Liver (tissue), 3 donors: Measurements from ENCODE around the gene AMN1.
"Not testable (repeated sequence)": the region's sequence is repeated elsewhere in the genome, so short reads cannot be mapped to it uniquely, and the experiment has no call there.

ENCODE experiments used
- CTCF ChIP-seq: fragments of 150-350 bp; IDR thresholded peaks from 2 replicates; pipeline ENCODE4 v1.5.1; 2017; ENCODE audit warnings: improper control_type of control experiment, low read depth, low read length; ENCODE audit not compliant: missing input control
- EGR1 ChIP-seq, 2 donors: IDR thresholded peaks; 2 replicates each; pipeline ENCODE4 v1.6.1; 2016 to 2018; ENCODE audit warnings: antibody characterized with exemption in 2 of 2, low read depth in 2 of 2
- FOXA1 ChIP-seq: IDR thresholded peaks from 2 replicates; pipeline ENCODE4 v1.6.1; 2016; ENCODE audit warnings: antibody characterized with exemption
- JUND ChIP-seq, 2 donors: IDR thresholded peaks; 2 replicates each; pipeline ENCODE4 v1.6.1; 2016; ENCODE audit warnings: antibody characterized with exemption in 2 of 2
- MAX ChIP-seq: IDR thresholded peaks from 2 replicates; pipeline ENCODE4 v1.6.1; 2016; ENCODE audit warnings: antibody characterized with exemption
- RAD21 ChIP-seq, 2 donors: IDR thresholded peaks; 2 replicates each; pipeline ENCODE4 v1.6.1; 2016; ENCODE audit warnings: antibody characterized with exemption in 2 of 2, mild to moderate bottlenecking in 2 of 2
- REST ChIP-seq: IDR thresholded peaks from 2 replicates; pipeline ENCODE4 v1.6.1; 2016; ENCODE audit warnings: antibody characterized with exemption, mild to moderate bottlenecking
- RXRA ChIP-seq, 2 donors: IDR thresholded peaks; 2 replicates each; pipeline ENCODE4 v1.6.1; 2017 to 2018; ENCODE audit warnings: antibody characterized with exemption in 2 of 2, mild to moderate bottlenecking in 1 of 2
- TAF1 ChIP-seq: conservative IDR thresholded peaks from 2 replicates; pipeline ENCODE4 v1.6.1; 2016; ENCODE audit warnings: antibody characterized with exemption, mild to moderate bottlenecking
- YY1 ChIP-seq: IDR thresholded peaks from 2 replicates; pipeline ENCODE4 v1.6.1; 2016; ENCODE audit warnings: antibody characterized with exemption, mild to moderate bottlenecking
- donor health status: healthy.
- donor health status: healthy.

DNA sequence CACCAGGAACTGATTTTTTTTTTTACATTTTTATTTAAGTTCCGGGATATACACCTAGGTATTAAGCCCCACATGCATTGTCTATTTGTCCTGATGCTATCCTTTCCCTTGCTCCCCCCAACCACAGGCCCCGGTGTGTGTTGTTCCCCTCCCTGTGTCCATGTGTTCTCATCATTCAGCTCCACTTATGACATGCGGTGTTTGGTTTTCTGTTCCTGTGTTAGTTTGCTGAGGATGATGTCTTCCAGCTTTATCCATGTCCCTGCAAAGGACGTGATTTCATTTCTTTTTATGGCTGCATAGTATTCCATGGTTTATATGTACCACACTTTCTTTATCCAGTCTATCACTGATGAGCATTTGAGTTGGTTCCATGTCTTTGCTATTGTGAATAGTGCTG lies 11.8 kb downstream of the AMN1 start:
- not testable (repeated sequence) for TF ChIP-seq CTCF; FOXA1; RXRA (IDR thresholded peaks at IDR 0.05); JUND (IDR thresholded peaks at IDR 0.05); REST; YY1; MAX; TAF1; EGR1 (IDR thresholded peaks at IDR 0.05; ENCODE audit: low read depth in 2 of 2); RAD21 (IDR thresholded peaks at IDR 0.05)
